Measurements from ENCODE around the gene HELZ.
"Not testable (repeated sequence)": the region's sequence is repeated elsewhere in the genome, so short reads cannot be mapped to it uniquely, and the experiment has no call there.

Gene HELZ

GRCh38 chr17:67041941-67042899 is 202.8 kb downstream of the HELZ start:
- TF ChIP-seq CTCF (IDR thresholded peaks at IDR 0.05; ENCODE audit: low read depth, low read length) = no peak
- H3K4me3 ChIP-seq (ENCODE audit: low read depth, low read length) = no peak overlapping the region

DNA sequence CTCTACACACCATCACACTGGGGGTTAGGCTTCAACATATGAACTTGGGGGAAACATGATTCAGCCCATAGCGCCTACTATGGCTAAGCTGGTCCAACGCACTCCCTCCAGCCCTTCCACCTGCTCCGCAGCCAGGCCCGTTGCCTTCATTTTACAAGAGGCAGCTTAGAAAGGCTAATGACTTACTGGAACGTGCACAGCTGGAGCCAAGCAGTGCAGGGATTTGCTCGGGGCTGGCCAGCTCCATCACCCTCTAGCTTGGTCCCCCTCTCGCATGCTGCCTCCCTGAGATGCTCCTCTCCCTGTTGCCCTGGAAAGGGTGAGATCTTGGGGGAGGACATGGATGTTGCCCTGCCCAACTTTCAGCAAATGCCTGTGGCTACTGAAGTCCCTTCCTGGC is 203.5 kb downstream of the HELZ start:
- TF ChIP-seq CTCF (IDR thresholded peaks at IDR 0.05; ENCODE audit: low read depth, low read length) = no peak
- H3K4me3 ChIP-seq (ENCODE audit: low read depth, low read length) = no peak overlapping the region

DNA sequence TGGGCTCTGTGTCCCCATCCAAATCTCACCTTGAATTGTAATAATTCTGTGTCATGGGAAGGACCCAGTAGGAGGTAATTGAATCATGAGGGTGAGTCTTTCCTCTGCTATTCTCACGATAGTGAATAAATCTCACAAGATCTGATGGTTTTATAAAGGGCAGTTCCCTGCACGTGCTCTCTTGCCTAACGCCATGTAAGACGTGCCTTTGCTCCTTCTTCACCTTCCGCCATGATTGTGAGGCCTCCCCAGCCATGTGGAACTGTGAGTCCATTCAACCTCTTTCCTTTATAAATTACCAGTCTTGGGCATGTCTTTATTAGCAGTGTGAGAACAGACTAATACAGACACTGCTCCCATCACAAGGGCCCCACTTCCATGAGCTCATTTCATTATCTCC is 203.9 kb downstream of the HELZ start:
- not testable (repeated sequence) for H3K4me3 ChIP-seq (ENCODE audit: low read depth, low read length)

- no peak for TF ChIP-seq CTCF (IDR thresholded peaks at IDR 0.05; ENCODE audit: low read depth, low read length)
- no peak overlapping the region for H3K4me3 ChIP-seq (ENCODE audit: low read depth, low read length)
Observed at GRCh38 chr17:67040652-67041051, 204.3 kb downstream of the HELZ start.

DNA sequence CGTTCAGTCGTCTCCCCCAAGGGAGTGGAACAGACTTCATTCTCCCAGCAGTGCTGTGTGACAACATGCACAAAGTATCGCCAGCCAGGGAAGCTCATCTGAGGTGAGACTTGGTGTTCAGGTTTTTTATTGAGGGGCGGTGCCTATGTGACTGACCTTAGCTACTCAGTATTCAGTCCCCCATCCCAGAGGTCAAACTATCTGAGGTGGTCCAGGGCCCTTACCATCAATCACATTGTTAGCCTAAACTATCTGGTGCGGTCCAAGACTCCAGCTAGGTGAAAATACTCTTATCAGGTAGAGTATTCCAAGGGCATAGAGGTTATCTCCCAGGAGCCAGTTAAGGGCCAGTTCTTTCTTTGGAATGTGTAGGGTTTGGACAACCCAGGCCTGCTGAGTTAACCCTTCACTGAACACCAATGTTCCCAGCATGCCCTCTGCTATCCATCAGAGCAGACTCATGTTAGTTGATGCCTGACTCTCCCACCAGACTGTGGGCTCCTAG is 206.1 kb downstream of the HELZ start:
- no peak for TF ChIP-seq CTCF (IDR thresholded peaks at IDR 0.05; ENCODE audit: low read depth, low read length)
- H3K4me3 ChIP-seq (ENCODE audit: low read depth, low read length) = no peak overlapping the region

DNA sequence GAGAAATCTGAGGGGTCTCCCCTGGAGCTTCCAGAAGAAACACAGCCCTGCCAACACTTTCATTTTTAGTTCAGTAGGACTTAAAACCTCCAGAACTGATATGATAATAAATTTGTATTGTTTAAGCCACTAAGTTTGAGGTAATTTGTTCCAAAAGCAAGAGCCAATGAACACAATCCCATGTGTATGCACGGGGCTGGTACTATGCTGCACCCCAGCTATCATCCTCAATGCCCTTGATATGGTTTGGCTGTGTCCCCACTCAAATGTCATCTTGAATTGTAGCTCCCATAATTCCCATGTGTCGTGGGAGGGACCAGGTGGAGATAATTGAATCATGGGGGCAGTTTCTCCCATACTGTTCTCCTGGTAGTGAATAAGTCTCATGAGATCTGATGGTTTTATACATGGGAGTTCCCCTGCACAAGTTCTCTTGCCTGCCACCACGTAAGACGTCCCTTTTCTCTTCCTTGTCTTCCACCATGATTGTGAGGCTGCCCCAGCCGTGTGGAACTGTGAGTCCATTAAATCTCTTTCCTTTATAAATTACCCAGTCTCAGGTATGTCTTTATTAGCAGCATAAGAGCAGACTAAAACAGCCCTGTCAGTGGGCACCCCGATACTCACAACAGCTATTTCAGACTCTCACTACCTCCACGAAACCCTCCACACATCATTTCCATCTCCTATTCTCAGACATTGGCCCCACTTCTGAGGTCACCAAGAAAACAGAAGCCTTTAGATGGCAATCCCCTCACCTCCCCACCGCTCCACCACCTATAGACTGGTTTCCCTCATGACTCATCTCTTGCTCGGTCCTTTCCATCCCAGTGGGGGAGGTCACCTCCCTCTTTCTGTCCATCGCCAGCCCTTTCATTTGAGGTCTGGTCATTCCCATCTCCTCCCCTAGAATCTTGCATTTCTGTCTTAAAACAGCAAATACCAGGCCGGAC is 209.6 kb downstream of the HELZ start:
- no peak overlapping the region for H3K4me3 ChIP-seq (ENCODE audit: low read depth, low read length)
- TF ChIP-seq CTCF (IDR thresholded peaks at IDR 0.05; ENCODE audit: low read depth, low read length) = no peak

- no peak for TF ChIP-seq CTCF (IDR thresholded peaks at IDR 0.05; ENCODE audit: low read depth, low read length)
- no peak overlapping the region for H3K4me3 ChIP-seq (ENCODE audit: low read depth, low read length)
Observed at GRCh38 chr17:67033613-67034012, 211.4 kb downstream of the HELZ start.
